Esophagus muscularis mucosa (tissue), 2 donors: Measurements from ENCODE around the gene KIAA1191.

Experiments used
- EP300 ChIP-seq: sonication (generic); formaldehyde crosslinking; IDR thresholded peaks from one replicate; pipeline ENCODE4 v1.6.1; 2017; ENCODE audit warnings: antibody characterized with exemption
- POLR2A ChIP-seq: fragments of 450-650 bp; IDR thresholded peaks from one replicate; pipeline ENCODE4 v1.6.1; 2017; ENCODE audit warnings: antibody characterized with exemption, moderate library complexity, mild to moderate bottlenecking, low read depth

GRCh38 chr5:176360894-176361436 lies 599 bp downstream of the KIAA1191 start:
- no peak for TF ChIP-seq EP300
- no peak for TF ChIP-seq POLR2A
